ENCODE results near the gene OR1L8. TPM values are rescaled to one million over a fixed set of nuclear protein-coding genes. Genes with fewer than 3 reads are reported as not detected.
"Not testable (repeated sequence)": the region's sequence is repeated elsewhere in the genome, so short reads cannot be mapped to it uniquely, and the experiment has no call there.

The OR1L8 gene
- total RNA-seq, 1 experiment from 2014 or later = not detected

GRCh38 chr9:122536134-122536533 is 47.0 kb downstream of the OR1L8 start:
- no peak for ATAC-seq
- DNase-seq (ENCODE audit: low read depth, low spot score) = no peak
- in situ Hi-C loops (cut with HindIII; ENCODE audit: low pct_unique_long_range_greater_than_20kb, low sequenced_read_pairs) (no loop called here), intact Hi-C loops (cut with micrococcal nuclease; ENCODE audit: unreplicated experiment) (no loop called here)
- ChIA-PET CTCF (no interaction called here), POLR2A (no interaction called here)
- Histone ChIP-seq H3K9me3 (ENCODE audit: control insufficient read depth, insufficient read depth, low read depth, low read length) (no peaks in the 10 kb centered on the region), H3K4me1 (ENCODE audit: control insufficient read depth, insufficient read depth, low read length) (no peaks in the 10 kb centered on the region), H3K27ac (ENCODE audit: low read length) (no peak overlapping the region), H3K36me3 (ENCODE audit: control insufficient read depth, insufficient read depth, low read length) (no peaks in the 10 kb centered on the region), H3K4me3 (ENCODE audit: low read depth in 2 of 2, low read length in 2 of 2) (no peak overlapping the region), H3K27me3 (ENCODE audit: control insufficient read depth, insufficient read depth, low read length) (no peaks in the 10 kb centered on the region)
- TF ChIP-seq CTCF (IDR thresholded peaks at IDR 0.05) (no peak), POLR2AphosphoS5 (IDR thresholded peaks at IDR 0.05; ENCODE audit: low read depth, low read length) (no peak), TCF7L2 (IDR thresholded peaks at IDR 0.05; ENCODE audit: low read depth, low read length) (no peak), REST (IDR thresholded peaks at IDR 0.05; ENCODE audit: insufficient read depth in 1 of 2, low read depth in 2 of 2, low read length in 1 of 2) (no peak), SIN3A (IDR thresholded peaks at IDR 0.05; ENCODE audit: borderline replicate concordance, insufficient read depth, low read depth, low read length) (no peak)
- no TSS peak for BruUV-seq (replicated peaks)

GRCh38 chr9:122531157-122531556 is 52.0 kb downstream of the OR1L8 start:
- H3K36me3 ChIP-seq (ENCODE audit: control insufficient read depth, insufficient read depth, low read length); H3K9me3 ChIP-seq (ENCODE audit: control insufficient read depth, insufficient read depth, low read depth, low read length); H3K4me3 ChIP-seq (ENCODE audit: low read depth in 2 of 2, low read length in 2 of 2); ATAC-seq; H3K4me1 ChIP-seq (ENCODE audit: control insufficient read depth, insufficient read depth, low read length); POLR2A ChIA-PET; H3K27ac ChIP-seq (ENCODE audit: low read length); DNase-seq (ENCODE audit: low read depth, low spot score); in situ Hi-C loops (cut with HindIII; ENCODE audit: low pct_unique_long_range_greater_than_20kb, low sequenced_read_pairs); H3K27me3 ChIP-seq (ENCODE audit: control insufficient read depth, insufficient read depth, low read length); CTCF ChIA-PET; intact Hi-C loops (cut with micrococcal nuclease; ENCODE audit: unreplicated experiment); BruUV-seq (replicated peaks): not testable (repeated sequence)

GRCh38 chr9:122527193-122527592 is 56.0 kb downstream of the OR1L8 start, which contains the start of gene OR1N1:
TSS of gene OR1N1 (minus strand) at chr9:122527293. CDS start at chr9:122527293, 0 bp downstream.
- POLR2A ChIA-PET = no interaction called here

More at GRCh38 chr9:122527193-122527592, 56.0 kb downstream of the OR1L8 start, which contains the start of gene OR1N1:
- BruUV-seq (replicated peaks) = no TSS peak
- Histone ChIP-seq H3K36me3 (ENCODE audit: control insufficient read depth, insufficient read depth, low read length) (no peaks in the 10 kb centered on the region), H3K27ac (ENCODE audit: low read length) (no peak within 1 kb of the TSS), H3K9me3 (ENCODE audit: control insufficient read depth, insufficient read depth, low read depth, low read length) (no peaks in the 10 kb centered on the region), H3K4me3 (ENCODE audit: low read depth in 2 of 2, low read length in 2 of 2) (no peak within 1 kb of the TSS), H3K27me3 (ENCODE audit: control insufficient read depth, insufficient read depth, low read length) (no peaks in the 10 kb centered on the region; the same call in 1 of the 2 replicates), H3K4me1 (ENCODE audit: control insufficient read depth, insufficient read depth, low read length) (no peaks in the 10 kb centered on the region)
- TF ChIP-seq CTCF (IDR thresholded peaks at IDR 0.05) = no peak
- TF ChIP-seq TCF7L2 (IDR thresholded peaks at IDR 0.05; ENCODE audit: low read depth, low read length) = no peak
- no peak for TF ChIP-seq REST (IDR thresholded peaks at IDR 0.05; ENCODE audit: insufficient read depth in 1 of 2, low read depth in 2 of 2, low read length in 1 of 2)
- no peak for TF ChIP-seq POLR2AphosphoS5 (IDR thresholded peaks at IDR 0.05; ENCODE audit: low read depth, low read length)
- no peak for TF ChIP-seq SIN3A (IDR thresholded peaks at IDR 0.05; ENCODE audit: borderline replicate concordance, insufficient read depth, low read depth, low read length)
- intact Hi-C loops (cut with micrococcal nuclease; ENCODE audit: unreplicated experiment) (no loop called here), in situ Hi-C loops (cut with HindIII; ENCODE audit: low pct_unique_long_range_greater_than_20kb, low sequenced_read_pairs) (no loop called here)
- CTCF ChIA-PET = no interaction called here
- ATAC-seq = no peak
- DNase-seq (ENCODE audit: low read depth, low spot score) = no peak

Measured in Panc1 (cell line).